ENCODE data around the gene CLTB.

DNA sequence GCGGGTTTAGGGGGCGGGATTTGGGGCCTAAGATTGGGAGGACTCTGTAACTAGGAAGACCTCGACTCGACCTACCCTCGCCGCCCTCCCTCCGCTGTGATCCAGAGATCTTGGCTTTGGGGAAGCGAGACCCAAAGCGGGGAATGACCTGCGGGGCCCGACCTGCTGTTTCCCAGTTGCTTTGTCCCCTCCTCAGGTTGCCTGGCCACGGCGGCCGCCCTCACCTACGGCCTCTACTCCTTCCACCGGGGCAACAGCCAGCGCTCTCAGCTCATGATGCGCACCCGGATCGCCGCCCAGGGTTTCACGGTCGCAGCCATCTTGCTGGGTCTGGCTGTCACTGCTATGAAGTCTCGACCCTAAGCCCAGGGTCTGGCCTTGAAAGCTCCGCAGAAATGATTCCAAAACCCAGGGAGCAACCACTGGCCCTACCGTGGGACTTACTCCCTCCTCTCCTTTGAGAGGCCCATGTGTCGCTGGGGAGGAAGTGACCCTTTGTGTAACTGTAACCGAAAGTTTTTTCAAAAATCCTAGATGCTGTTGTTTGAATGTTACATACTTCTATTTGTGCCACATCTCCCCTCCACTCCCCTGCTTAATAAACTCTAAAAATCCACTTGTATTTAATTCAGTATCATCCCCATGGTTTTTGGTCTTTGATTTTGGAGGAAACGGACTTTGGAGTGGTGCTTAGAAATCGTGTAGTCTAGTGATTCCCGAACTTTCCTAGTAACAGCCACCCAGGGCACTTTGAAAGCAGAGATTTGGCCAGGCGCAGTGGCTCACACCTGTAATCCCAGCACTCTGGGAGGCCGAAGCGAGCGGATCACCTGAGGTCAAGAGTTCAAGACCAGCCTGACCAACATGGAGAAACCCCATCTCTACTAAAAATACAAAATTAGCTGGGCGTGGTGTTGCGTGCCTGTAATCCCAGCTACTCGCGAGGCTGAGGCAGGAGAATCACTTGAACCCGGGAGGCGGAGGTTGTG lies 26.9 kb downstream of the CLTB start:
- TF ChIP-seq, protein P1, sequence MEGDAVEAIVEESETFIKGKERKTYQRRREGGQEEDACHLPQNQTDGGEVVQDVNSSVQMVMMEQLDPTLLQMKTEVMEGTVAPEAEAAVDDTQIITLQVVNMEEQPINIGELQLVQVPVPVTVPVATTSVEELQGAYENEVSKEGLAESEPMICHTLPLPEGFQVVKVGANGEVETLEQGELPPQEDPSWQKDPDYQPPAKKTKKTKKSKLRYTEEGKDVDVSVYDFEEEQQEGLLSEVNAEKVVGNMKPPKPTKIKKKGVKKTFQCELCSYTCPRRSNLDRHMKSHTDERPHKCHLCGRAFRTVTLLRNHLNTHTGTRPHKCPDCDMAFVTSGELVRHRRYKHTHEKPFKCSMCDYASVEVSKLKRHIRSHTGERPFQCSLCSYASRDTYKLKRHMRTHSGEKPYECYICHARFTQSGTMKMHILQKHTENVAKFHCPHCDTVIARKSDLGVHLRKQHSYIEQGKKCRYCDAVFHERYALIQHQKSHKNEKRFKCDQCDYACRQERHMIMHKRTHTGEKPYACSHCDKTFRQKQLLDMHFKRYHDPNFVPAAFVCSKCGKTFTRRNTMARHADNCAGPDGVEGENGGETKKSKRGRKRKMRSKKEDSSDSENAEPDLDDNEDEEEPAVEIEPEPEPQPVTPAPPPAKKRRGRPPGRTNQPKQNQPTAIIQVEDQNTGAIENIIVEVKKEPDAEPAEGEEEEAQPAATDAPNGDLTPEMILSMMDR (IDR thresholded peaks at IDR 0.05; ENCODE audit: low read depth, low read length, poor library complexity, severe bottlenecking), result no peak
- no peak for TF ChIP-seq EZH2phosphoT487 (IDR thresholded peaks at IDR 0.05; ENCODE audit: borderline replicate concordance, low read length)
